ENCODE measurements around the gene TOMM40. TPM values are rescaled to one million over a fixed set of nuclear protein-coding genes. Genes with fewer than 3 reads are reported as not detected.

The TOMM40 gene
- total and polyA plus RNA-seq, 2 of the 13 experiments (the other 11 are each of a cell fraction or from before 2014, with no cell fraction given) = 72.0 to 110 TPM

DNA sequence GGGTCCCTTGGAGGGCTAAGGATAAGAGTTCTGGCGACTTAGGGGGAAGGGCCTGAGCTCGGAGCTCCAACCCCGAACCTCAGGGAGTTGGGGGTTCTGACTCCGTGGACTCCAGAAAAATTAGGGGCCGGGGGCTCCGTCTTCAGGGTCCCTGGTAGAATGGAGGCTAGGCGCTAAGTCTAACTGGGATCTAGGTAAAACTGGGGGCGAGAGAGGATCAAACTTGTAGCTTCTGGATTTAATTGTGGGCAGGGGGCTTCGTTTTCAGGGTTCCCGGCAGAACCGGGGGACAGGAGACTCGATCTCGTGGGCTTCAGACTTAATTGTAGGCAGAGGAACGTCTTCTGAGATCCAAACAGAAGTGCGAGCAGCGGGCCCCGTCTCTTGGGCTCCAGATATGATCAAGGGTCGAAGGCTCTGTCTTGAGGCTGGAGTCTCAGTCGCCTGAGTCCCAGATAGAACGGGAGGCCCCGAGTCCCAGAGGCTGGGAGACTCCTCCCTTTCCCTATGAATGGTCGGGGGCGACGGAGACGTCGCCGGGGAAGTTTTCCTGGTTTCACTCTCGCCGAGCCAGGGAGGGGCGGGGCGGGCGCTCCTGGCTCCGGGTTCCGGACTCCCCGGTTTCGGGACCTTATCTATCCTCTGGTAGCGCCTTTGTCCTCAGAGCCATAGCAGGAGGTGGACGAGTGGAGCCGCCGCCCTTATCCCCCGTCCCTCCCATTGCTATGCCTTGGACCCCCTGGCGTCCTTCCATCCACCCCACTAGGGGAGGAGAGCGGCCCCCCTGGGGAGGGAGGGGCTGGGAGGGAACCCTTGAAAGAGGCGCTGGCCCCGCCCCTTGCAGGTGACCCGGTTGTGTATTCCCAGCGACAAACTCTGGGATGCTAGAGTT, 43.7 kb upstream of the TOMM40 start (continued):
- TF ChIP-seq, protein P1, sequence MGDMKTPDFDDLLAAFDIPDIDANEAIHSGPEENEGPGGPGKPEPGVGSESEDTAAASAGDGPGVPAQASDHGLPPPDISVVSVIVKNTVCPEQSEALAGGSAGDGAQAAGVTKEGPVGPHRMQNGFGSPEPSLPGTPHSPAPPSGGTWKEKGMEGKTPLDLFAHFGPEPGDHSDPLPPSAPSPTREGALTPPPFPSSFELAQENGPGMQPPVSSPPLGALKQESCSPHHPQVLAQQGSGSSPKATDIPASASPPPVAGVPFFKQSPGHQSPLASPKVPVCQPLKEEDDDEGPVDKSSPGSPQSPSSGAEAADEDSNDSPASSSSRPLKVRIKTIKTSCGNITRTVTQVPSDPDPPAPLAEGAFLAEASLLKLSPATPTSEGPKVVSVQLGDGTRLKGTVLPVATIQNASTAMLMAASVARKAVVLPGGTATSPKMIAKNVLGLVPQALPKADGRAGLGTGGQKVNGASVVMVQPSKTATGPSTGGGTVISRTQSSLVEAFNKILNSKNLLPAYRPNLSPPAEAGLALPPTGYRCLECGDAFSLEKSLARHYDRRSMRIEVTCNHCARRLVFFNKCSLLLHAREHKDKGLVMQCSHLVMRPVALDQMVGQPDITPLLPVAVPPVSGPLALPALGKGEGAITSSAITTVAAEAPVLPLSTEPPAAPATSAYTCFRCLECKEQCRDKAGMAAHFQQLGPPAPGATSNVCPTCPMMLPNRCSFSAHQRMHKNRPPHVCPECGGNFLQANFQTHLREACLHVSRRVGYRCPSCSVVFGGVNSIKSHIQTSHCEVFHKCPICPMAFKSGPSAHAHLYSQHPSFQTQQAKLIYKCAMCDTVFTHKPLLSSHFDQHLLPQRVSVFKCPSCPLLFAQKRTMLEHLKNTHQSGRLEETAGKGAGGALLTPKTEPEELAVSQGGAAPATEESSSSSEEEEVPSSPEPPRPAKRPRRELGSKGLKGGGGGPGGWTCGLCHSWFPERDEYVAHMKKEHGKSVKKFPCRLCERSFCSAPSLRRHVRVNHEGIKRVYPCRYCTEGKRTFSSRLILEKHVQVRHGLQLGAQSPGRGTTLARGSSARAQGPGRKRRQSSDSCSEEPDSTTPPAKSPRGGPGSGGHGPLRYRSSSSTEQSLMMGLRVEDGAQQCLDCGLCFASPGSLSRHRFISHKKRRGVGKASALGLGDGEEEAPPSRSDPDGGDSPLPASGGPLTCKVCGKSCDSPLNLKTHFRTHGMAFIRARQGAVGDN (CRISPR knock-in tag; IDR thresholded peaks at IDR 0.05) = peak; percentile 41
- TF ChIP-seq, protein P2, sequence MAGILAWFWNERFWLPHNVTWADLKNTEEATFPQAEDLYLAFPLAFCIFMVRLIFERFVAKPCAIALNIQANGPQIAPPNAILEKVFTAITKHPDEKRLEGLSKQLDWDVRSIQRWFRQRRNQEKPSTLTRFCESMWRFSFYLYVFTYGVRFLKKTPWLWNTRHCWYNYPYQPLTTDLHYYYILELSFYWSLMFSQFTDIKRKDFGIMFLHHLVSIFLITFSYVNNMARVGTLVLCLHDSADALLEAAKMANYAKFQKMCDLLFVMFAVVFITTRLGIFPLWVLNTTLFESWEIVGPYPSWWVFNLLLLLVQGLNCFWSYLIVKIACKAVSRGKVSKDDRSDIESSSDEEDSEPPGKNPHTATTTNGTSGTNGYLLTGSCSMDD (CRISPR knock-in tag; IDR thresholded peaks at IDR 0.05) = no peak
- TF ChIP-seq HIVEP1 (CRISPR knock-in tag; IDR thresholded peaks at IDR 0.05) (peak; percentile 24; the same call in 1 of the 2 replicates), NR2F2 (IDR thresholded peaks at IDR 0.05; ENCODE audit: borderline replicate concordance, low read depth) (no peak), ZSCAN29 (CRISPR knock-in tag; conservative IDR thresholded peaks at IDR 0.05) (peak; percentile 59; the same call in 1 of the 2 replicates), REPIN1 (CRISPR knock-in tag; IDR thresholded peaks at IDR 0.05; ENCODE audit: borderline replicate concordance, low read depth) (no peak), WIZ (CRISPR knock-in tag; IDR thresholded peaks at IDR 0.05) (no peak), KAT8 (CRISPR knock-in tag; IDR thresholded peaks at IDR 0.05) (peak; percentile 28; the same call in 1 of the 2 replicates), FOXA3 (CRISPR knock-in tag; IDR thresholded peaks at IDR 0.05) (no peak), NFE2L2 (IDR thresholded peaks at IDR 0.05; ENCODE audit: low read length) (no peak), PHF8 (CRISPR knock-in tag; IDR thresholded peaks at IDR 0.05) (no peak), KMT2A (CRISPR knock-in tag; IDR thresholded peaks at IDR 0.05) (0 out of 2 replicates have a peak, but pooled peaks have one; percentile 26), ZFP1 (CRISPR knock-in tag; IDR thresholded peaks at IDR 0.05) (no peak), ZNF607 (CRISPR knock-in tag; IDR thresholded peaks at IDR 0.05; ENCODE audit: borderline replicate concordance) (no peak), AKAP8 (CRISPR knock-in tag; IDR thresholded peaks at IDR 0.05) (no peak)
- TF ChIP-seq, protein P3, sequence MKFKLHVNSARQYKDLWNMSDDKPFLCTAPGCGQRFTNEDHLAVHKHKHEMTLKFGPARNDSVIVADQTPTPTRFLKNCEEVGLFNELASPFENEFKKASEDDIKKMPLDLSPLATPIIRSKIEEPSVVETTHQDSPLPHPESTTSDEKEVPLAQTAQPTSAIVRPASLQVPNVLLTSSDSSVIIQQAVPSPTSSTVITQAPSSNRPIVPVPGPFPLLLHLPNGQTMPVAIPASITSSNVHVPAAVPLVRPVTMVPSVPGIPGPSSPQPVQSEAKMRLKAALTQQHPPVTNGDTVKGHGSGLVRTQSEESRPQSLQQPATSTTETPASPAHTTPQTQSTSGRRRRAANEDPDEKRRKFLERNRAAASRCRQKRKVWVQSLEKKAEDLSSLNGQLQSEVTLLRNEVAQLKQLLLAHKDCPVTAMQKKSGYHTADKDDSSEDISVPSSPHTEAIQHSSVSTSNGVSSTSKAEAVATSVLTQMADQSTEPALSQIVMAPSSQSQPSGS (CRISPR knock-in tag; IDR thresholded peaks at IDR 0.05) = no peak
- TF ChIP-seq, protein P4, sequence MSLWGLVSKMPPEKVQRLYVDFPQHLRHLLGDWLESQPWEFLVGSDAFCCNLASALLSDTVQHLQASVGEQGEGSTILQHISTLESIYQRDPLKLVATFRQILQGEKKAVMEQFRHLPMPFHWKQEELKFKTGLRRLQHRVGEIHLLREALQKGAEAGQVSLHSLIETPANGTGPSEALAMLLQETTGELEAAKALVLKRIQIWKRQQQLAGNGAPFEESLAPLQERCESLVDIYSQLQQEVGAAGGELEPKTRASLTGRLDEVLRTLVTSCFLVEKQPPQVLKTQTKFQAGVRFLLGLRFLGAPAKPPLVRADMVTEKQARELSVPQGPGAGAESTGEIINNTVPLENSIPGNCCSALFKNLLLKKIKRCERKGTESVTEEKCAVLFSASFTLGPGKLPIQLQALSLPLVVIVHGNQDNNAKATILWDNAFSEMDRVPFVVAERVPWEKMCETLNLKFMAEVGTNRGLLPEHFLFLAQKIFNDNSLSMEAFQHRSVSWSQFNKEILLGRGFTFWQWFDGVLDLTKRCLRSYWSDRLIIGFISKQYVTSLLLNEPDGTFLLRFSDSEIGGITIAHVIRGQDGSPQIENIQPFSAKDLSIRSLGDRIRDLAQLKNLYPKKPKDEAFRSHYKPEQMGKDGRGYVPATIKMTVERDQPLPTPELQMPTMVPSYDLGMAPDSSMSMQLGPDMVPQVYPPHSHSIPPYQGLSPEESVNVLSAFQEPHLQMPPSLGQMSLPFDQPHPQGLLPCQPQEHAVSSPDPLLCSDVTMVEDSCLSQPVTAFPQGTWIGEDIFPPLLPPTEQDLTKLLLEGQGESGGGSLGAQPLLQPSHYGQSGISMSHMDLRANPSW (CRISPR knock-in tag; IDR thresholded peaks at IDR 0.05; ENCODE audit: borderline replicate concordance) = no peak
- TF ChIP-seq, protein P5, sequence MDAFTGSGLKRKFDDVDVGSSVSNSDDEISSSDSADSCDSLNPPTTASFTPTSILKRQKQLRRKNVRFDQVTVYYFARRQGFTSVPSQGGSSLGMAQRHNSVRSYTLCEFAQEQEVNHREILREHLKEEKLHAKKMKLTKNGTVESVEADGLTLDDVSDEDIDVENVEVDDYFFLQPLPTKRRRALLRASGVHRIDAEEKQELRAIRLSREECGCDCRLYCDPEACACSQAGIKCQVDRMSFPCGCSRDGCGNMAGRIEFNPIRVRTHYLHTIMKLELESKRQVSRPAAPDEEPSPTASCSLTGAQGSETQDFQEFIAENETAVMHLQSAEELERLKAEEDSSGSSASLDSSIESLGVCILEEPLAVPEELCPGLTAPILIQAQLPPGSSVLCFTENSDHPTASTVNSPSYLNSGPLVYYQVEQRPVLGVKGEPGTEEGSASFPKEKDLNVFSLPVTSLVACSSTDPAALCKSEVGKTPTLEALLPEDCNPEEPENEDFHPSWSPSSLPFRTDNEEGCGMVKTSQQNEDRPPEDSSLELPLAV (CRISPR knock-in tag; conservative IDR thresholded peaks at IDR 0.05; ENCODE audit: low read depth) = no peak

Data from HepG2 (cell line).